DND-41 (cell line): ENCODE measurements around the gene AK8.

Experiments used
- ATAC-seq: fragments of 200-7000 bp; cut with Tn5 transposase; 3 replicates; pipeline ENCODE4 v1.9.1; 2021; ENCODE audit warnings: low read depth; ENCODE audit not compliant: insufficient read depth
- DNase-seq: peaks from one replicate; pipeline ENCODE4 v3.0.0-alpha.2; 2020
- H2AFZ ChIP-seq: 2 replicates; pipeline ENCODE4 v1.6.0; 2012; ENCODE audit warnings: low read depth, low read length
- H3K27ac ChIP-seq: 2 replicates; pipeline ENCODE4 v1.5.1; 2012; ENCODE audit warnings: low read length, inconsistent platforms
- H3K27me3 ChIP-seq: fragments of 200-600 bp; sonication (generic); 2 replicates; pipeline ENCODE4 v1.6.0; 2012; ENCODE audit warnings: low read length, mild to moderate bottlenecking, inconsistent platforms; ENCODE audit not compliant: insufficient read depth, poor library complexity
- H3K36me3 ChIP-seq: 2 replicates; pipeline ENCODE4 v1.5.1; 2012; ENCODE audit warnings: low read length, inconsistent platforms; ENCODE audit not compliant: insufficient read depth
- H3K4me1 ChIP-seq: 2 replicates; pipeline ENCODE4 v1.5.1; 2012; ENCODE audit warnings: mild to moderate bottlenecking, low read length; ENCODE audit not compliant: insufficient read depth
- H3K4me2 ChIP-seq: 2 replicates; pipeline ENCODE4 v1.6.0; 2012; ENCODE audit warnings: mild to moderate bottlenecking, moderate library complexity, low read length, inconsistent platforms; ENCODE audit not compliant: insufficient read depth
- H3K4me3 ChIP-seq, 2 experiments: fragments of 200-600 bp in 1 of 2; shearing (Covaris generic) in 1 of 2; 2 replicates each; pipeline ENCODE4 v1.5.1; 2012 to 2016; ENCODE audit warnings: inconsistent platforms in 2 of 2, low read length in 2 of 2, mild to moderate bottlenecking in 2 of 2, low read depth in 1 of 2, moderate library complexity in 1 of 2
- H3K79me2 ChIP-seq: 2 replicates; pipeline ENCODE4 v1.6.0; 2012; ENCODE audit warnings: low read length, inconsistent platforms; ENCODE audit not compliant: insufficient read depth
- H3K9ac ChIP-seq: 2 replicates; pipeline ENCODE4 v1.6.0; 2012; ENCODE audit warnings: low read depth, mild to moderate bottlenecking, inconsistent platforms, low read length, moderate library complexity
- H3K9me3 ChIP-seq: 2 replicates; pipeline ENCODE4 v1.5.1; 2012; ENCODE audit warnings: low read length, moderate library complexity, mild to moderate bottlenecking, inconsistent platforms; ENCODE audit not compliant: insufficient read depth, severe bottlenecking
- H4K20me1 ChIP-seq: 2 replicates; pipeline ENCODE4 v1.6.0; 2012; ENCODE audit warnings: low read length; ENCODE audit not compliant: insufficient read depth
- EZH2 ChIP-seq: IDR thresholded peaks from 3 replicates; pipeline ENCODE4 v1.6.1; 2012; ENCODE audit warnings: borderline replicate concordance, low read depth, mild to moderate bottlenecking, moderate library complexity, low read length, inconsistent platforms; ENCODE audit not compliant: severe bottlenecking
- TF ChIP-seq, protein P1 (sequence below): IDR thresholded peaks from 2 replicates; pipeline ENCODE4 v1.5.1; 2012; ENCODE audit warnings: borderline replicate concordance, low read length, moderate library complexity, mild to moderate bottlenecking; ENCODE audit not compliant: poor library complexity, severe bottlenecking; ENCODE audit errors: extremely low read depth

The AK8 gene

DNA sequence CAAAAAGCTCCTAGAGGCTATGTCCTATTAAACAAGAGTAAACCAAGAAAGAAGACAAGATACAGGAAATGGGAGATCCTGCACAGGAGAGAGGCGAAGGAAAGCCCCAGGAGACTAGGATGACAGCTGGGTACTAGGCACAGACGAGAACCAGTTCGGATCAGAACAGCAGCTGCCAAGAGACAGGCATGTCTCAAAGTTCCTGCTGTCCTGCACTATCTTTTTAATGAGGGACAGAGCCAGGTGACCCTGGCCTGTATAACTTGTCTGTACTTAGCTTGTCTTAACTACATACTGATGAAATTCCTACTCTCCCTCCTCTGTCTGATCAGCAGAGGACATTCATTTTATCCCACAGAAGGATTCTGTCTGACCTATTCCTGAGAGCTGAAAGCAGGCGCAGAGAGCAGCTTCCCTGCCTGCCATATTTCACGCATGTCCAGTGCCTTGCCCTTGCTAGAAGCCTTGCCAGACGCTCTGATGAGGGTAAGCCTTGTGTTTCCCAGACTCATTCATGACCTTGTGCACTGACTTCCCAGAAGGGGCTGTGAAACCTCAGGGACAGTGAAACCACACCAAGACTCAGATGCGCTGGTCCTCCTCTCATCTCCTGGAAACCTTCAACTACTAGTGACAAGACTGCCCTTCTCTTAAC, 41.7 kb upstream of the AK8 start:
- Histone ChIP-seq H3K4me1 (no peaks in the 10 kb centered on the region), H3K9me3 (no peaks in the 10 kb centered on the region), H3K27me3 (no peaks in the 10 kb centered on the region), H3K9ac (no peak overlapping the region), H2AFZ (no peak overlapping the region), H4K20me1 (no peaks in the 10 kb centered on the region), H3K36me3 (peaks cover 64% of the 10 kb centered on the region), H3K79me2 (no peaks in the 10 kb centered on the region), H3K4me3 (no peak overlapping the region), H3K4me2 (no peak overlapping the region), H3K27ac (no peak overlapping the region)
- ATAC-seq (no peak), DNase-seq (no peak)
- no peak for TF ChIP-seq EZH2
- TF ChIP-seq, protein P1, sequence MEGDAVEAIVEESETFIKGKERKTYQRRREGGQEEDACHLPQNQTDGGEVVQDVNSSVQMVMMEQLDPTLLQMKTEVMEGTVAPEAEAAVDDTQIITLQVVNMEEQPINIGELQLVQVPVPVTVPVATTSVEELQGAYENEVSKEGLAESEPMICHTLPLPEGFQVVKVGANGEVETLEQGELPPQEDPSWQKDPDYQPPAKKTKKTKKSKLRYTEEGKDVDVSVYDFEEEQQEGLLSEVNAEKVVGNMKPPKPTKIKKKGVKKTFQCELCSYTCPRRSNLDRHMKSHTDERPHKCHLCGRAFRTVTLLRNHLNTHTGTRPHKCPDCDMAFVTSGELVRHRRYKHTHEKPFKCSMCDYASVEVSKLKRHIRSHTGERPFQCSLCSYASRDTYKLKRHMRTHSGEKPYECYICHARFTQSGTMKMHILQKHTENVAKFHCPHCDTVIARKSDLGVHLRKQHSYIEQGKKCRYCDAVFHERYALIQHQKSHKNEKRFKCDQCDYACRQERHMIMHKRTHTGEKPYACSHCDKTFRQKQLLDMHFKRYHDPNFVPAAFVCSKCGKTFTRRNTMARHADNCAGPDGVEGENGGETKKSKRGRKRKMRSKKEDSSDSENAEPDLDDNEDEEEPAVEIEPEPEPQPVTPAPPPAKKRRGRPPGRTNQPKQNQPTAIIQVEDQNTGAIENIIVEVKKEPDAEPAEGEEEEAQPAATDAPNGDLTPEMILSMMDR = no peak

DNA sequence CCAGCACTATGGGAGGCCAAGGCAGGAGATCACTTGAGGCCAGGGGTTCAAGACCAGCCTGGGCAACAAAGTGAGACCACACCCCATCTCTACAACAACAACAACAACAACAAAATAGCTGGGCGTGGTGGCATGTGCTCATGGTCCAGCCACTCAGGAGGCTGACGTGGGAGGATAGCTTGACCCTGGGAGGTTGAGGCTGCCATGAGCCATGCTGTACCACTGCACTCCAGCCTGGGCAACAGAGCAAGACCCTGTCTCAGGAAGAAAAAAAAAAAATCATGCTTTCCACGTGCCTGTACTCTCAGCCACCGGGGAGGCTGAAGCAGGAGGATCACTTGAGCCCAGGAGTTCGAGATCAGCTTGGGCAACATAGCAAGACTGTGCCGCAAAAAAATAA, 36.8 kb upstream of the AK8 start:
- DNase-seq = no peak
- H3K4me2 ChIP-seq = no peak overlapping the region
- H3K27me3 ChIP-seq = no peaks in the 10 kb centered on the region
- no peak overlapping the region for H3K9ac ChIP-seq
- H4K20me1 ChIP-seq = no peaks in the 10 kb centered on the region
- no peak for ATAC-seq
- H3K4me3 ChIP-seq = no peak overlapping the region
- H2AFZ ChIP-seq = no peak overlapping the region
- TF ChIP-seq, protein P1 = no peak
- TF ChIP-seq EZH2 = no peak
- no peaks in the 10 kb centered on the region for H3K4me1 ChIP-seq
- peaks cover 41% of the 10 kb centered on the region for H3K36me3 ChIP-seq
- H3K9me3 ChIP-seq = no peaks in the 10 kb centered on the region
- H3K27ac ChIP-seq = no peak overlapping the region
- no peaks in the 10 kb centered on the region for H3K79me2 ChIP-seq

DNA sequence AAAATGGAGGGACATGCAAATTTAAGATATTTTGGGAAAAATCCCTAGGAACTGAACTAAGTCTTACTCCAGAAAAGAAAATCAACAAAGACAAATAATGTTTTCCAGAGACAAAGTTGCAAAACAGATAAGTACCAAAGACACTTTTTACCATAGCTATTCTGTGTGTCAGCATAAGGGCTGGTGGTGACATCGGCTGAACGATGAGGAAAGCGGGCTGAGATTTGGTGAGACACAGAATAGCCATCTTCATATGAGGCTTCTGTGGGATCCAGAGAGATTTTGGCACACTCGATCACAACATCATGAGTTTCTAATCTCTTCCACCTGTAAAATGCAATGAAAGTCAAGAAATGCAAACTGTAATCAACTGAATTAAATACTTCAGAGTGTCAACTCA, 34.0 kb upstream of the AK8 start:
- ATAC-seq (no peak), DNase-seq (no peak)
- Histone ChIP-seq H3K4me1 (no peaks in the 10 kb centered on the region), H4K20me1 (no peaks in the 10 kb centered on the region), H3K36me3 (peaks cover 42% of the 10 kb centered on the region), H3K27me3 (no peaks in the 10 kb centered on the region), H3K27ac (no peak overlapping the region), H3K9me3 (no peaks in the 10 kb centered on the region), H2AFZ (no peak overlapping the region), H3K4me3 (no peak overlapping the region), H3K79me2 (no peaks in the 10 kb centered on the region), H3K4me2 (no peak overlapping the region), H3K9ac (no peak overlapping the region)
- TF ChIP-seq, protein P1 = no peak
- TF ChIP-seq EZH2 = no peak
